NT2/D1 (cell line): ENCODE measurements around the gene PRKCB.

ENCODE experiments used
- DNase-seq: peaks from one replicate; pipeline ENCODE4 v3.0.0-alpha.2; 2011; ENCODE audit warnings: low read depth, low spot score
- H3K27me3 ChIP-seq: 2 replicates; pipeline ENCODE4 v1.6.0; 2011; ENCODE audit warnings: mild to moderate bottlenecking; ENCODE audit not compliant: insufficient read length, insufficient read depth
- H3K36me3 ChIP-seq: 2 replicates; pipeline ENCODE4 v1.6.1; 2011; ENCODE audit warnings: mild to moderate bottlenecking, low read length, mixed read lengths; ENCODE audit not compliant: insufficient read depth, insufficient read length
- H3K4me1 ChIP-seq: 2 replicates; pipeline ENCODE4 v1.5.1; 2011; ENCODE audit not compliant: insufficient read depth, insufficient read length
- H3K4me3 ChIP-seq: 2 replicates; pipeline ENCODE4 v1.5.1; 2011; ENCODE audit warnings: low read depth; ENCODE audit not compliant: insufficient read length
- H3K9ac ChIP-seq: 2 replicates; pipeline ENCODE4 v1.6.0; 2011; ENCODE audit warnings: low read depth; ENCODE audit not compliant: insufficient read length
- H3K9me3 ChIP-seq: 2 replicates; pipeline ENCODE4 v1.5.1; 2011; ENCODE audit warnings: mild to moderate bottlenecking, low read length; ENCODE audit not compliant: insufficient read depth
- SUZ12 ChIP-seq: IDR thresholded peaks from 2 replicates; pipeline ENCODE4 v1.6.1; 2011; ENCODE audit not compliant: insufficient read length, insufficient read depth; ENCODE audit errors: extremely low read depth
- YY1 ChIP-seq: IDR thresholded peaks from 2 replicates; pipeline ENCODE4 v1.6.1; 2011; ENCODE audit not compliant: insufficient read length, insufficient read depth
- ZNF274 ChIP-seq: IDR thresholded peaks from 2 replicates; pipeline ENCODE4 v1.6.1; 2011; ENCODE audit warnings: mild to moderate bottlenecking, low read depth, low read length

The PRKCB gene

DNA sequence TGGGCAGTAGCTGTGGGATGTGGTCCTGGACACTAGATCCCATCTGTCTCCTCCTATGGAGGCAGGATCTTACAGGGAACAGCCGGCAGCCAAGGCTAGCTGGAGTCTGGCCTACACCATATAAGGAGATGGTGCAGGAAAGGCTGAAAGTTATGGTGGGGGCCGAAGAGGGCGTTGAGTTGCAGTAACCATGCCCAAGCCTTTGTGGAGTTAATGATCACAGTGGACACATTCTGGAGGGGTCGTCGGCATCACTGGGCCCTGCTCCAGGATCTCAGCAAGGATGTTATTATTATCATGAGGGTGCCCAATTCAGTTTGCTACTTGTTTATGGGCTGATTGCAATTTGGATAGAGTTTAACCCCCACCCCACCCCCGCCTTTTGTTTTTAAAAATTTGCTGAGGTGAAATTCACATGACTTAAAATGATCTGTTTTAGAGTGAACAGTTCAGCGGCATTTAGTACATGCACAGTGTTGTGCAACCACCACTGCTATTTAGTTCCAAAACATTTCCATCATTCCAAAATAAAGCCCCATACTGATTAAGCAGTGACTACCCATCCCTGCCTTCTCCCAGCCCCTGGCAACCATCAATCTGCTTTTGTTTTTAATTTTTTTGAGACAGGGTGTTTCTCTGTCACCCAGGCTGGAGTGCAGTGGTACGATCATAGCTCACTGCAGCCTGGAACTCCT lies 236.0 kb downstream of the PRKCB start:
- no peaks in the 10 kb centered on the region for H3K9me3 ChIP-seq
- no peaks in the 10 kb centered on the region for H3K27me3 ChIP-seq
- peaks cover 1% of the 10 kb centered on the region for H3K4me1 ChIP-seq
- no peak overlapping the region for H3K4me3 ChIP-seq
- no peak for TF ChIP-seq YY1
- no peak for TF ChIP-seq SUZ12
- TF ChIP-seq ZNF274: no peak
- no peak overlapping the region for H3K9ac ChIP-seq
- DNase-seq: no peak
- no peaks in the 10 kb centered on the region for H3K36me3 ChIP-seq

GRCh38 chr16:24073321-24073720 lies 237.5 kb downstream of the PRKCB start:
- H3K36me3 ChIP-seq: no peaks in the 10 kb centered on the region
- DNase-seq: no peak
- H3K4me3 ChIP-seq: no peak overlapping the region
- TF ChIP-seq YY1: no peak
- no peak for TF ChIP-seq ZNF274
- TF ChIP-seq SUZ12: no peak
- no peaks in the 10 kb centered on the region for H3K27me3 ChIP-seq
- no peak overlapping the region for H3K9ac ChIP-seq
- peaks cover 6% of the 10 kb centered on the region for H3K4me1 ChIP-seq
- H3K9me3 ChIP-seq: no peaks in the 10 kb centered on the region

DNA sequence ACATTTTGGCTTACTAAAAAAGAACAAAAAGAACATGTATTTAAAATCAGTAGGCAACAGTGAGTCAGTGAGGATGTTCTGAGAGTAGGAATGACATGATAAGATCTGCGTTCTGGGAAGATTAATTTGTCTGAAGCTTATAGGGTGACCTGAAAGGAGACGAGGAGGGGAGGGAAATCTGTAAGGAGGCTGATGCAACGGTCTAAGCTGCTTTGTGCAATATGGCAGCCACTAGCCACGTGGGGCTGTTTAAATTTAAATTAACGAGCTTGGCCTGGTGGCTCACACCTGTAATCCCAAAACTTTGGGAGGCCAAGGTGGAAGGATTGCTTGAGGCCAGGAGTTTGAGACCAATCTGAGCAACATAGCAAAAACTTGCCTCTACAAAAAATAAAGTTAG lies 238.8 kb downstream of the PRKCB start:
- no peak for DNase-seq
- Histone ChIP-seq H3K9ac (no peak overlapping the region), H3K36me3 (no peaks in the 10 kb centered on the region), H3K4me1 (peaks cover 6% of the 10 kb centered on the region), H3K27me3 (no peaks in the 10 kb centered on the region), H3K9me3 (no peaks in the 10 kb centered on the region), H3K4me3 (no peak overlapping the region)
- no peak for TF ChIP-seq SUZ12
- TF ChIP-seq ZNF274: no peak
- TF ChIP-seq YY1: no peak

DNA sequence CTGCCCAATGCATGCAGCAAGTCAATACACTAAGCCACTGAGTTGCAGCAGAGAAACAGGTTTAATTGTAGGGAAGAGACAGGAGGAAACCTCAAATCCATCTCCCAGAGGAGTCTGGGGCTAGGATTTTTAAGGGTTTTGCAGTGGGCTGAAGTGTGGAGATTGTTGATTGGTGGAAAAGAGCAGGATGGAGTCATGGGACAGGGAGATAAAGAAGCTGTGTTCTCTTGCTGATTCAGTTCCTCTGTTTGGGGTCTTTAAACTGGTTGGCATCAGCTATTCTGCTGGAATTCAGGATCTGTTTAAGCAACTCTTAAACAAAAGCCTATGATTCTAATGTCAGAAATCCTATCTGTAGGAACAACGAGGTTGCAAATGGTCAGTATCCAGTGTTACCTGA lies 239.5 kb downstream of the PRKCB start:
- Histone ChIP-seq H3K9ac (no peak overlapping the region), H3K4me3 (no peak overlapping the region), H3K27me3 (no peaks in the 10 kb centered on the region), H3K9me3 (no peaks in the 10 kb centered on the region), H3K4me1 (peaks cover 6% of the 10 kb centered on the region), H3K36me3 (no peaks in the 10 kb centered on the region)
- TF ChIP-seq YY1 (no peak), ZNF274 (no peak), SUZ12 (no peak)
- no peak for DNase-seq

- Histone ChIP-seq H3K9me3 (no peaks in the 10 kb centered on the region), H3K27me3 (no peaks in the 10 kb centered on the region), H3K4me1 (peaks cover 6% of the 10 kb centered on the region), H3K36me3 (no peaks in the 10 kb centered on the region), H3K4me3 (no peak overlapping the region), H3K9ac (peak overlapping the region; percentile 43)
- peak; percentile 73 for DNase-seq
- TF ChIP-seq ZNF274 (no peak), SUZ12 (no peak), YY1 (no peak)
These were observed 240.3 kb downstream of the PRKCB start for GRCh38 chr16:24075931-24076716.

- H3K4me1 ChIP-seq: peaks cover 6% of the 10 kb centered on the region
- no peak for DNase-seq
- no peaks in the 10 kb centered on the region for H3K36me3 ChIP-seq
- H3K9ac ChIP-seq: no peak overlapping the region
- H3K9me3 ChIP-seq: no peaks in the 10 kb centered on the region
- no peaks in the 10 kb centered on the region for H3K27me3 ChIP-seq
- H3K4me3 ChIP-seq: no peak overlapping the region
- TF ChIP-seq YY1 (no peak), ZNF274 (no peak), SUZ12 (no peak)
These were observed 241.5 kb downstream of the PRKCB start for GRCh38 chr16:24077292-24077691.

- TF ChIP-seq SUZ12: no peak
- no peak for TF ChIP-seq YY1
- no peak for TF ChIP-seq ZNF274
- no peak overlapping the region for H3K4me3 ChIP-seq
- no peaks in the 10 kb centered on the region for H3K27me3 ChIP-seq
- H3K9me3 ChIP-seq: no peaks in the 10 kb centered on the region
- DNase-seq: no peak
- no peak overlapping the region for H3K9ac ChIP-seq
- no peaks in the 10 kb centered on the region for H3K36me3 ChIP-seq
- H3K4me1 ChIP-seq: peaks cover 6% of the 10 kb centered on the region
These were observed 242.2 kb downstream of the PRKCB start for GRCh38 chr16:24077966-24078365.
